Bone marrow (tissue), 2 donors: ENCODE data around the gene AAR2.

Experiments used
- DNase-seq, 2 donors: peaks; one replicate each; lab custom pipeline; 2025; lab: John Stamatoyannopoulos, UW

Gene AAR2

DNA sequence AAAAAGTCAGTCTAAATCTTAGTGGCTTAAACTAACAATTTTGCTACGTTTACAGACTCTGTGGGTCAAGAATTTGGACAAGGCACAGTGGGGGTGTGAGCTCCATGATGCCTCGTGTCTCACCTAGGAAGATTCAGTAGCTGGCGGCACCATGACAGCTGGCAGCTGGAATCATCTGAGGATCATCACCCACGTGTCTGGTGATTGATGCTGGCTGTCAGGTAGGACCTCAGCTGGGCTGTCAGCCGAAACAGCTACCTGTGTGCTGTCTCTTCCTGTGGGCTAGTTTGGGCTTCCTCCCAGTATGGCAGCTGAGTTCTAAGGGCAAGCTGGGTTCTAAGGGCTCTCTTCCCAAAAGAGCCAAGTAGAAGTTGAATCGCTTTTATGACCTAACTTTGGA is 43.5 kb downstream of the AAR2 start:
- no peak for DNase-seq

DNA sequence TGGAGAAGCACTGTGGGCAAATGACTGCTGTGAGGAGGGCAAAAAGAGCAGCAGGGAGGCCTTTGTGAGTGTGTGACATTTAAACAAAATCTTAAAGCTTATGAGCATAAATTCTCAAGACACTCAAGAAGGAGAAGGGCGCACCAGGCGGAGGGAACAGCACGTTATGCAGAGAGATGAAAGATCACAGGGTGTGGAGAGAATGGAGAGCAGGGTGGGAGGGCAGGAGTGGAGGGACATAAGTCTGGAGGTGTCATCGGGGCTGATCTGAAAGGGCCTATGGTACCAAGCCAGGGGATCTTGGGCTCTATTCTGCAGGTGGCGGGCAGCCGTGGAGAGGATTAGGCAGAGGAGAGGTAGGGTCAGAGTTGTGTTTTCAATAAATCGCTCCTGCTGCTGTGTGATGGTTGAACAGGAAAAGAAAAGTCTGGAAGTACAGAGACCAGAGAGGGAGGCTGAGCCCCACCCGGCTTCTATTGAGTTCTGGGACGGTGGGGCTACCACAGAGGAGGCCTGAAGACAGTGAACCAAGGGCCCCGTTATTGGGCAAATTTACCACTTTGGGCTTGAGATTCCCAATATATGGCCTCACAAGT is 45.6 kb downstream of the AAR2 start:
- DNase-seq: no peak

DNA sequence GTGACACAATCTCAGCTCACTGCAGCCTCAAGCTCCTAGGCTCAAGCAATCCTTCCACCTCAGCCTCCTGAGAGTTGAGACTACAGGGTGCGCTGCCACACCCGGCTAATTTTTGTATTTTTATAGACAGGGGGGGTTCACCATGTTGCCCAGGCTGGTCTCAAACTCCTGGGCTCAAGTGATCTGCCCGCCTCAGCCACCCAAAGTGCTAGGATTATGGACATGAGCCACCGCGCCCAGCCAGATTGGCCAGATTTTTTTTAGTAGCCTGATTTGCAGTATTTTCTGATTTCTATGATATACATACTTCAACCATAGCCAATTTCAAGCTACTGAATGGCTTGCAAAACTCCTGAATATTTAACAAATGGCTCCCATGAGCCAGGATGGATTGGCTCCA is 48.5 kb downstream of the AAR2 start:
- DNase-seq: no peak

DNA sequence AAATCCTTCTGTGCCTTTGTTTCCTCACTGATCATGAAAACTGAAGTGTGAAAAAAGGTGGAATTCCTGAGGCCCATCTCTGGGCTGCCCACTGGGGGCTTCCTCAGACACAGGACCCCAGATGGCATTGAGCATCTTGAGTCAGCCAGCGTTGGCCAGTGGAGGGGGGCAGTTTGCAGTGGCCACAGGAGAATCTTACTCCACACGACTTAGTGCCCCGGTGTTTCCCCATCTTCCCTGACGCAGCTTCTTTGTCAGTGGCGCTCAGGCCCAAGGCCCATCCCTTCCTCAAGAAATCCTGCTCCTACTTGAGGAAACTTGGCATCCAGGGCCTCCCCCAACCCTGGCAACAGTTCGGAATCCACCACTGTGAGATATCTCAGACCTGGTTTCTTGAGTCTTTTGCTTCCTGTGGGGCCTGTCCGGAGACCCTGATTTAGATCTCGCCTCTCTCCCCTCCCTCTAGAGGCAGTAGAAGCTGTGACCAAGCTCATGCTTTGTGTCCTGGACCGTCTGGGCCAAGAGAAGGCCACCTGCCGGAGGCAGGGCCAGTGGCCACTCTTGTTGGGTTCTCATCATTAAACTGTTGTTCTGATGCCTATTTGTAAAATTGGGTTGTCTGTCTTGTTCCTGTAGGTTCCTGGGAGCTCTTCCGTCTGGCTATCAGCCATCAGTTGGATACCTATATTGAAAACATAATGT is 49.6 kb downstream of the AAR2 start:
- no peak for DNase-seq

DNA sequence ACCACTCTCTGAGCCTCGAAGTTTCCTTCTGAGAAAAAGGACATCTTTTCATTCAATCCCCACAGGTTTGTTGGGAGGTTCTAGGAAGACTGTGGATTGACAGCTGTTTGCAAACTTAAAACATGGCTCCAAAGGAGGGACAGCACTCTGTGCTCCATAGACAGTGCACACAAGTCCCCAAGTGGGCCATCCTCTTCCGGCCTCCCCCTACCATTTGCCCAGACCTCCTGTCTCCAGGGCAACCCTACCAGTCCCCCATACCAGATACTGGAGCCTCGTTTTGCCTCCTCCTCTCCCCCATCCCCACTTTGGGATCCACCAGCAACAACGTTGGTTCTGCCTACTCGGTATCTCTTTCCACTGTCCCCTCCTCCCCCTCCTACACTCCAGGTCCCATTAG is 61.4 kb downstream of the AAR2 start:
- DNase-seq: no peak

DNA sequence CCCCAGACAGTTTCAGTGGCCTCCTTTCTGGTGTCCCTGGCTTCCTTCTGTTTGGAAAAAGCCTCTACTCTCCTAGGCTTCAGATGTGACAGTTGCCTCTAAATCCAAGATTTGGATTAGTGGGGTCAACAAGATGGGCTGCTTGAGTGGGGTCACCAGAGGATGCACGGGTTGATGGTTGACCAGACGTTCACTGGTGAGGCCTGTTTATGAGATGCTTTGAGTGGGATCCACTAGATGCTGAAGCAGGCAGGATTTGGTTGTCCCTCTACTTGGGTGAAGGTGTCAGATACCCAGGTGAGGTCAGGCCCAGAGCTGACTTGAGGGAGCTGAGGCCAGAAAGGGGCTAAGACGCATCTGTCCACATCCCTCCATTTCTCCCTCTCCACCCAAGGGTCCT is 61.8 kb downstream of the AAR2 start:
- DNase-seq: no peak

DNA sequence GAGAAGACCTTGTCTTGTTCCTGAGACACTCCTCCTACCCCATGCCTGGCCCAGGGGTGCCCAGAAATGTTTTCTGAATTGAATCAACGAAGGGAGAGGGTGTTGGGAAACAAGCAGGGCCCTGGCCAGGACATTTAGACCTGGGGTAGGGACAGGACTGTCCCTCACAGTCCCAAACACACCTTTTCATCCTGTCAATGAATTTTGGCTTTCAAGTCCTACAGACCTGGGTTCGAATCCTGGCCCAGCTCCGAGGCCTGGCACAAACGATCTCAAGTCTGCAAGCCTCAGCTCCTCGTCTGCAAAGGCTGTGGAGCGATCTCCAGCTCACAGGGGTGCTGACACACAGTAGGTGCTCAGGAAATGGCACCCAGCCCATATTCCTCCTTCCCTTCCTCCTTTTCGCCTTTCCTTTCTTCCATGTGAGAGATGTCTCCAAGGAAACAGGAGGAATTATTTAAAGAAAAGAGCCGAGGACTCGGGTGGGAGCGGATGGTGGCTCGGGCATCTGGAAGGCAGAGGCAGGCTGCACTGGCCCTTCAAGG is 62.6 kb downstream of the AAR2 start:
- no peak for DNase-seq

DNA sequence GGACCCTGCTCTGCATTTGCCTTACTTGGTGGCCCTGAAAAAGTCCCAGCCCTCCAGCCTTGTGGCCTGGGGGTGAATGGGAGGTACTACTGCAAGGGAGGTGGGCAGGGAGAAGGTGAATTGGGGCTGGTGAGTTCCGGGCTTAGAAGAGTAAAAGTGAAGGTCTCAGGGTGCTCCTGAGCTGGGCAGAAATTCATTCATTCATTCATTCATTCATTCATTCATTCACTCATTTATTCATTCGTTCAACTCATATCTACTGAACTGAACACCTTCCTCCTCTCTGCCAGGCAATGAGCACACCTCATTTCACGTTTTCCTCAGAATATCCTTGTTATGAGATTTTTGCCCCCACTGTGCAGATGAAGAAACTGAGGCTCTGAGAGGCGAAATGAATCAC is 63.2 kb downstream of the AAR2 start:
- DNase-seq: no peak

DNA sequence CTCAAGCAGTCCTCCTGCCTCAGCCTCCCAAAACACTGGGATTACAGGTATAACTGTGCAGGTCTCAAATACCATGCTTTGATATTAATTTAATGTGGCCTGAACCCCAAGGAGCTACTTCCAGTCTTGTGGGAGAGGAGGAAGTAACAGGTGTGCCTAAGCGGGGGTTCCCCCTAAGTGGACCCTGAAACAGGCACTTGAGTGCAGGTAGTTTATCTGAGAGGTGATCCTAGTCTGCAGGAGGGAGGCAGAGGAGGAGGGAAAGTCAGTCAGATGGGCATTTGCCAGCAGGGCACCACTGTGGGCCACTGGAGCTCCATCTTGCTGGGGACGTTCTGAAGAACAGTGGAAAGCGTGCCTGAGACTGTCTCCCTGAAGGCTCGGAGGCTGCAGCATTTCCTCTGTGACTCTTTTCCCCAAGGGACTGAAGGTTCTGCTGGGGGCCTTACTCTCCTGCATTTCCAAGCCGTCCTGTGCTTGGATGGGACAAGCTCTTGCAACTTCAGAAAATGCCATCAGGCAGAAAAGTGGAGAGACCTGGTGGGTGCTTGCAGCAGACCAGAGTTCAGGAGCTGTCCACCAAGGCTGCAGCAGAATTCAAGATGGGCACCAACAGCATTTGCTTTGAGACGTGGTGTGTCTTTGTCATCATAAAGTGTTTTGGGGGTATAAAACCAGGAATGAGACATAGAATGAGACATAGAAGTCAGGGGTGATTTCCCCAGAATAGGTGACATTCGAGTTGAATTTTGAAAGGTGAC is 65.3 kb downstream of the AAR2 start:
- no peak for DNase-seq

DNA sequence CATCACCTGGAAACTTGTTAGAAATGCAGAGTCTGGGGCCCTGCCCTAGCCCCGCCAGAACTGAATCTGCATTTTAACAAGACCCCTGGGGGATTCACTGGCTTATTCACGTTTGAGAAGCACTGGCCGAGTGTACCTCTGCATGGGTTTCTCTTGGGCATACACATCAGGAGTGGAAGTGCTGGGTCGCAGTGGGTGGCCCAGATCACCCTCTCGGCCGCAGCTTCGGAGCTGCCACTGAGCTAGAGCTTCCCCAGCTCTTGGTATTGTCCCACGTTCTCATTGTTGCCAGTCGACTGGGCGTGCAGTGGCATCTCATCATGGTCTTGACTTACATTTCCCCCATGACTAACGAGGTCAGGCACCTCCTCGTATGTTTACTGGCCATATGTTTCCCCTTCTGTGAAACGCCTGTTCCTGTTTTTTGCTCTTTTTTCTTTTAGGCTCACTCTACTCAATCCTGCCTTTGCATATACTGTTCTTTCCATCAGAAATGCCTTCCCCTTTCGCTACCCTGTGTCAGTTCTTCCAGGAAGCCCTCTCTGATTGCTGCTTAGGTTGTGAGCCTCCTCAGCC is 66.8 kb downstream of the AAR2 start:
- DNase-seq: peak in 1 of 2 donors; percentile 47

DNA sequence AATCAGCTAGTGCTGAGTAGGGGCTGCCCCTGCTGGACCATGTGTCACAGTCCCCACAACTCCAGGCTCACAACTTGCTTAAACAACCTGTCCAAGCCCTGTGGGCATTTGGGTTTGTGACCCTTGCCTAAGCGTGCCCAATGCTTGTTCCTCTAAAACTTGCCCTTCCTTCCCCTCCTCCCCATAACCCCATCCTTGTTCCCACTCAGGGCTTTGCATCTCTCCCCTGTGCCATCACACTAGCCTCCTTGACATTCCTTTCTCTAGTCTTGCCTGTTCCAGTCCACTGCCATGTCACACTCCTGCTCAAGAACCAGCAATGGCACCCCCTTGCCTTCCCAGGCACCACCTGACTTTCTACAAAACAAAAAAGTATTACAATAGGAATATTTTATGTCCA is 67.6 kb downstream of the AAR2 start:
- DNase-seq: no peak

DNA sequence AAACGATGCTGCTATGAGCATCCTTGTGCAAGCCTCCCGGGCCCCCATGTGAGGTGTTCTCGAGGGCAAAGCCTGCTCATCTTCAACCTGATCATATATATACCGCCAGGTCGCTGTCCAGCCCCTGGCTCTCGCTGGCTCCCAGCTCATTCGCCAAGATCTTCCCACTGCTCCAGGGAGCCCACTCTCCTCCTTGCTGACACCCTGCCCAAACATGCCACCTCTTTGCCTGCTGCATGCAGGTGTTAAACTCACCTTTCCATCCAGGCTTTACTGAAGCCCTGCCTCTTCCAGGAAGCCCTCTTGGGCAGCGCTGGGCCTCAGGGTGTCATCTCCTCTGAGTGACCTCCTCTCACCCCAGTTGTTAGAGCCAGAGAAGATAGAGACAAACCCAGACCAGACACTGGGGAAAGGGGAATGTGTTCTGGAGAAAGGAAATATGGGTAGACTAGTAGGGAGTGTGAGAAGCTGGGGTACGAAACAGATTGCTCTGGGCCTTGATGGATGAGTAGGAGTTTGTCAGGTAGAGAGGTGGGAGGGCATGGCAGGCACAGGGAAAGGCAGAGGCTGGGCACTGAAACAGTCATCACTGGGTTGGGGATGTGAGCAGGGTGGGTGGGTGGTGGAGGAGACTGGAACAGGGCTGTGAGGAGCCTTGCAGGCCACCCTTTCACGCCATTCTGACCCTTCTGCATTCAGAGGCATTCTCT is 68.7 kb downstream of the AAR2 start:
- no peak for DNase-seq

DNA sequence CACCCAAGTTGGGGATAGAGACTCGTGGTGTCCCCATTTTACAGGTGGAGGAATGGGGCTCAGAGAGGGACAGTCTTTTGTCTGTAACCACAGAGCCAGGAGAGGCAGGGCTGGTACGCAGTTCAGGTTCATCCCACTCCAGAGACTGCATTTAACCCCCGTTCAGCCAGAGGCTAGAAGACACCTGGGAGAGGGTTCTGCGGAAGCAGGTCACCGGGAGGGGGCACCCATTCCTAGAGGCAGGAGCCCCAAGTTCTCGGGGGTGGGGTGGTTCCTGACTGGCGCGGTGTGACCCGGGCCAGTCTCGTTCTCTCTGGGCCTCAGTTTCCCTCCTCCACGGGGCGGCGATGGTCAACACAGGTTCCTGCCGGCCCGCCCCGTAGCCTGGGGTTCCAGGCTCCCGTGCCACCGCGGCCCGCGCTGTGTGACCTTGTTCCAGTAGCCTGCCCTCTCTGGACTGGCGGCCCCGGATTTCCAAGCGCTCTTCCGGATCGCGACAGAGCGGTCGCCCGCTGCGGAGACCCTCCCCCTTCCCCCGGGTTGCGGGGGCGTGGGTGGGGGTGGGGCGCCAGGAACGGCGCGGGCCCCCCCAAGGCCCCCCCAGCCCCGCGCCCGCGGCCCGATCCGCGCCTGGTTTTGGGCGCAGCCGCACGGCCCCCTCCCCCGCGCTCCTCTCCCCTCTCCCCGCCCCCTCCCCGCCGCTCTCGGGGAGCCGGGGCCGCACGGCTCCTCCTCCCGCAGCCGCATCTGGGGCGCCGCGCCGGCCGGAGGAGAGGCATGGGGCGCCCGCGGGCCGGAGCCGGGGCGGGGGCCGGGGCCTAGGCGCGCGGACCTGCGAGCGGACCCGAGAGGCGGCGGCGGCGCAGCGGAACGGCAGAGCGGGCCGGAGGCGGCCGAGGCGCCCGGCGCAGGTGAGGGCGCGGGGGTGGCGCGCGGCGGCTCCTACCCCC is 69.6 kb downstream of the AAR2 start, which contains the start of gene DLGAP4:
Gene DLGAP4 (plus strand): TSS at position 738 of the 950 bp plus-strand sequence. CDS start 125,379 bp downstream, outside the sequence.
- no peak for DNase-seq
